WTC11 (cell line): Measurements from ENCODE around the gene KLF1. TPM values are rescaled to one million over a fixed set of nuclear protein-coding genes. Genes with fewer than 3 reads are reported as not detected.
"Not testable (repeated sequence)": the region's sequence is repeated elsewhere in the genome, so short reads cannot be mapped to it uniquely, and the experiment has no call there.

Experiments
- ATAC-seq: fragments of 200-7000 bp; cut with Tn5 transposase; 2 replicates; pipeline ENCODE4 v1.10.0; 2021; ENCODE audit warnings: mild to moderate bottlenecking, moderate library complexity
- CTCF ChIA-PET: fragments of 300-600 bp; sonication (Branson Sonifier 250); formaldehyde crosslinking; loops from one replicate; lab custom pipeline; 2021; ENCODE audit warnings: antibody characterized with exemption; lab: Charles Lee
- POLR2A ChIA-PET: fragments of 350-600 bp; sonication (Branson Sonifier 250); formaldehyde crosslinking; loops from one replicate; lab custom pipeline; 2021; ENCODE audit warnings: antibody characterized with exemption; lab: Charles Lee
- DNase-seq: peaks from one replicate; pipeline ENCODE4 v3.0.0; 2021; ENCODE audit warnings: low spot score
- H3K27ac Mint-ChIP-seq: 2 replicates; pipeline ENCODE4 v1.8.0; 2021; ENCODE audit warnings: mixed read lengths
- H3K27me3 Mint-ChIP-seq: 2 replicates; pipeline ENCODE4 v1.8.0; 2021; ENCODE audit warnings: low read depth, mild to moderate bottlenecking, moderate library complexity, mixed read lengths
- H3K36me3 Mint-ChIP-seq: 2 replicates; pipeline ENCODE4 v1.8.0; 2021; ENCODE audit warnings: mixed read lengths
- H3K4me1 Mint-ChIP-seq: 2 replicates; pipeline ENCODE4 v1.8.0; 2022; ENCODE audit warnings: mixed read lengths
- H3K4me3 Mint-ChIP-seq: 2 replicates; pipeline ENCODE4 v1.8.0; 2021; ENCODE audit warnings: mild to moderate bottlenecking, moderate library complexity, mixed read lengths
- H3K9me3 Mint-ChIP-seq: 2 replicates; pipeline ENCODE4 v1.8.0; 2021; ENCODE audit warnings: mixed read lengths
- ATF1 ChIP-seq: sonication (generic); formaldehyde crosslinking; IDR thresholded peaks from 2 replicates; pipeline ENCODE4 v1.8.1; 2023; ENCODE audit warnings: mild to moderate bottlenecking, moderate library complexity, missing genetic modification reagents
- CREM ChIP-seq: sonication (generic); formaldehyde crosslinking; IDR thresholded peaks from 2 replicates; pipeline ENCODE4 v1.8.1; 2022; ENCODE audit warnings: mild to moderate bottlenecking, missing genetic modification reagents, moderate library complexity
- CTCF ChIP-seq: fragments of 200-600 bp; IDR thresholded peaks from 2 replicates; pipeline ENCODE4 v1.8.0; 2022; ENCODE audit warnings: antibody characterized with exemption
- FOXJ3 ChIP-seq: sonication (generic); formaldehyde crosslinking; IDR thresholded peaks from 2 replicates; pipeline ENCODE4 v1.9.0; 2021; ENCODE audit warnings: missing genetic modification reagents, mild to moderate bottlenecking, borderline replicate concordance
- FOXP1 ChIP-seq: sonication (generic); formaldehyde crosslinking; IDR thresholded peaks from 2 replicates; pipeline ENCODE4 v1.8.0; 2022; ENCODE audit warnings: missing genetic modification reagents, mild to moderate bottlenecking, moderate library complexity, borderline replicate concordance
- FOXP4 ChIP-seq: sonication (generic); formaldehyde crosslinking; IDR thresholded peaks from 2 replicates; pipeline ENCODE4 v1.8.0; 2022; ENCODE audit warnings: mild to moderate bottlenecking, missing genetic modification reagents
- HMGXB4 ChIP-seq: sonication (generic); formaldehyde crosslinking; IDR thresholded peaks from 2 replicates; pipeline ENCODE4 v1.8.1; 2023; ENCODE audit warnings: mild to moderate bottlenecking, moderate library complexity, missing genetic modification reagents
- MAX ChIP-seq: sonication (generic); formaldehyde crosslinking; IDR thresholded peaks from 2 replicates; pipeline ENCODE4 v1.8.0; 2022; ENCODE audit warnings: mild to moderate bottlenecking, missing genetic modification reagents
- PREB ChIP-seq: sonication (generic); formaldehyde crosslinking; IDR thresholded peaks from 2 replicates; pipeline ENCODE4 v1.8.1; 2022; ENCODE audit warnings: mild to moderate bottlenecking, missing genetic modification reagents, moderate library complexity, borderline replicate concordance
- TEAD1 ChIP-seq: sonication (generic); formaldehyde crosslinking; IDR thresholded peaks from 2 replicates; pipeline ENCODE4 v1.8.0; 2022; ENCODE audit warnings: mild to moderate bottlenecking, missing genetic modification reagents
- USF1 ChIP-seq: sonication (generic); formaldehyde crosslinking; IDR thresholded peaks from 2 replicates; pipeline ENCODE4 v1.8.0; 2022; ENCODE audit warnings: mild to moderate bottlenecking, missing genetic modification reagents
- USF2 ChIP-seq: sonication (generic); formaldehyde crosslinking; IDR thresholded peaks from 2 replicates; pipeline ENCODE4 v1.8.1; 2023; ENCODE audit warnings: mild to moderate bottlenecking, missing genetic modification reagents, moderate library complexity
- ZBTB21 ChIP-seq: sonication (generic); formaldehyde crosslinking; IDR thresholded peaks from 2 replicates; pipeline ENCODE4 v1.8.1; 2023; ENCODE audit warnings: mild to moderate bottlenecking, missing genetic modification reagents, borderline replicate concordance
- ZNF121 ChIP-seq: sonication (generic); formaldehyde crosslinking; IDR thresholded peaks from 2 replicates; pipeline ENCODE4 v1.8.0; 2023; ENCODE audit warnings: missing genetic modification reagents
- ZNF263 ChIP-seq: sonication (generic); formaldehyde crosslinking; IDR thresholded peaks from 2 replicates; pipeline ENCODE4 v1.8.1; 2022; ENCODE audit warnings: low read depth, mild to moderate bottlenecking, moderate library complexity, missing genetic modification reagents
- ZNF281 ChIP-seq: sonication (generic); formaldehyde crosslinking; IDR thresholded peaks from 2 replicates; pipeline ENCODE4 v1.8.0; 2023; ENCODE audit warnings: mild to moderate bottlenecking, missing genetic modification reagents
- total RNA-seq: library from RNA; stranded (reverse); gene quantifications from 3 replicates; pipeline ENCODE4 v1.2.3, GENCODE V29; 2021

Gene KLF1
- total RNA-seq, 1 experiment from 2014 or later: 0.72 TPM

- ATAC-seq: peak; percentile 98
- TF ChIP-seq CREM (CRISPR knock-in tag): no peak
- no peak for TF ChIP-seq ZBTB21
- TF ChIP-seq ZNF121 (CRISPR knock-in tag): 0 out of 2 replicates have a peak, but pooled peaks have one; percentile 2
- TF ChIP-seq HMGXB4: peak; percentile 80; the same call in 1 of the 2 replicates
- TF ChIP-seq ZNF281 (CRISPR knock-in tag): 0 out of 2 replicates have a peak, but pooled peaks have one; percentile 50
- TF ChIP-seq MAX (CRISPR knock-in tag): peak; percentile 86
- TF ChIP-seq ZNF263: peak; percentile 21; the same call in 1 of the 2 replicates
- no peak for TF ChIP-seq ATF1
- peak; percentile 99 for TF ChIP-seq CTCF
- peak; percentile 19; the same call in 1 of the 2 replicates for TF ChIP-seq FOXP1 (CRISPR knock-in tag)
- no peak for TF ChIP-seq FOXJ3 (CRISPR knock-in tag)
- peak; percentile 38; the same call in 1 of the 2 replicates for TF ChIP-seq FOXP4 (CRISPR knock-in tag)
- TF ChIP-seq PREB (CRISPR knock-in tag): no peak
- TF ChIP-seq TEAD1 (CRISPR knock-in tag): 0 out of 2 replicates have a peak, but pooled peaks have one; percentile 14
- peak; percentile 80 for TF ChIP-seq USF2 (CRISPR knock-in tag)
- TF ChIP-seq USF1 (CRISPR knock-in tag): peak; percentile 80
- DNase-seq: peak; percentile 98
- Mint-ChIP-seq H3K4me1 (peaks cover 7% of the 10 kb centered on the region), H3K4me3 (peak overlapping the region; percentile 58), H3K27ac (0 out of 2 replicates have a peak overlapping the region, but pooled peaks have one; percentile 45), H3K9me3 (no peaks in the 10 kb centered on the region), H3K27me3 (peaks cover 21% of the 10 kb centered on the region), H3K36me3 (peaks cover 11% of the 10 kb centered on the region)
- CTCF ChIA-PET: interaction anchor here (0.5 to 3.6 kb wide), 60 partner anchors 8 to 326 kb away, joined by 3 to 103 read pairs (median 5); partner anchors contain the start of genes CALR, DNASE2, FARSA and GCDH
- POLR2A ChIA-PET: interaction anchor here (0.6 to 1.1 kb wide), 6 partner anchors 12 to 166 kb away, joined by 3 to 5 read pairs (median 4); partner anchors contain the start of genes DHPS and GCDH
These were observed 39.6 kb downstream of the KLF1 start for GRCh38 chr19:12847159-12848139.

- Mint-ChIP-seq H3K4me1 (peaks cover 11% of the 10 kb centered on the region), H3K27me3 (peaks cover 21% of the 10 kb centered on the region), H3K36me3 (peaks cover 12% of the 10 kb centered on the region)
- H3K4me3 Mint-ChIP-seq, H3K9me3 Mint-ChIP-seq, DNase-seq, ATAC-seq, H3K27ac Mint-ChIP-seq: not testable (repeated sequence)
- ChIA-PET CTCF (interaction anchor here (0.6 to 3.6 kb wide), 24 partner anchors 7 to 207 kb away, joined by 3 to 103 read pairs (median 10); partner anchors contain the start of genes DNASE2, GCDH, HOOK2 and JUNB), POLR2A (interaction anchor here (0.6 to 1.1 kb wide), 3 partner anchors 11 to 165 kb away, joined by 3 to 5 read pairs (median 4); partner anchors contain the start of gene DHPS)
These were observed 40.4 kb downstream of the KLF1 start for GRCh38 chr19:12846613-12847012.
